SK-N-MC (cell line): ENCODE data around the gene ETV6.

Source experiments
- EZH2 ChIP-seq: fragments of 200-600 bp; sonication (generic); IDR thresholded peaks from one replicate; pipeline ENCODE4 v1.6.1; 2017; ENCODE audit warnings: antibody characterized with exemption
- POLR2AphosphoS5 ChIP-seq: IDR thresholded peaks from 2 replicates; pipeline ENCODE4 v1.6.1; 2012; ENCODE audit warnings: mild to moderate bottlenecking, low read depth, low read length, borderline replicate concordance

DNA sequence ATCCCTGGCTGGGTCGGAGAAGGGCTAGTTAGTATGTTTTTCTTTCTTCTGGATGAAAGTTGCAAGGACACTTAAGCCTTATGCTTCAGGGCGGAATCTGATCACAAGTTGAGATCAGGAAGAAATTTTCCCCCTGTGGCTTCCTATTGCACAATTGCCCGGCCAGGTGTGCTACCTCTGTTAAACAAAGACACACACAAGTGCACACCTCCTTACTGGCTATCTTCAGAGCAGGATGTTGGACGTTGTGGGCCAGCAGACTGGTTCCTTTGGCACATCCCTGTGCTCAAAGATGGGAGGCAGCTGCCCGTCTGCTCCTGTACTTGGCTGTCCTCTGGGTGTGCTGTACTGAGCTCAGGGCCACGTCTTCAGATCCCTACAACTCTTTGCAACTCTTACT is 19.1 kb downstream of the ETV6 start:
- no peak for TF ChIP-seq POLR2AphosphoS5
- no peak for TF ChIP-seq EZH2
